Pancreas (tissue), 10 donors: ENCODE data around the gene EIF4E1B. TPM values are rescaled to one million over a fixed set of nuclear protein-coding genes. Genes with fewer than 3 reads are reported as not detected.

Experiments used
- ATAC-seq, 4 donors: fragments of 200-7000 bp; cut with Tn5 transposase; one replicate each; pipeline versions ENCODE4 v1.8.0 to v1.9.1; 2020; ENCODE audit warnings: mild to moderate bottlenecking in 4 of 4, moderate library complexity in 4 of 4
- DNase-seq, 6 donors: peaks; one replicate each; pipeline ENCODE4 v3.0.0-alpha.2; 2020
- FAIRE-seq: peaks from 2 replicates; lab custom pipeline; 2012; peaks lifted over from hg19 to GRCh38; lab: Jason Lieb, UNC
- H3K27ac ChIP-seq, 4 donors: fragments of 200-600 bp; sonication (generic); 1 replicate in 3 of 4; 2 replicates in 1 of 4; pipeline versions ENCODE4 v1.5.0 to v1.8.0; 2020
- H3K27me3 ChIP-seq, 4 donors: fragments of 200-600 bp; one replicate each; pipeline ENCODE4 v1.8.0; 2021
- H3K36me3 ChIP-seq, 3 donors: fragments of 200-600 bp; sonication (generic) in 1 of 3; one replicate each; pipeline versions ENCODE4 v1.5.0 to v1.8.0; 2020 to 2021
- H3K4me1 ChIP-seq, 3 donors: fragments of 200-600 bp; one replicate each; pipeline ENCODE4 v1.8.0; 2021
- H3K4me3 ChIP-seq, 4 donors: fragments of 200-600 bp; sonication (generic) in 2 of 4; one replicate each; pipeline versions ENCODE4 v1.5.0 to v1.8.0; 2020 to 2021
- H3K9me3 ChIP-seq, 4 donors: fragments of 200-600 bp; one replicate each; pipeline ENCODE4 v1.8.0; 2021
- WGBS, 2 donors: extraction: QIAGEN DNeasy Blood & Tissue Kit; methylation state at CpG; one replicate each; pipeline ENCODE4 v1.1.7; 2013; 5-methylcytosine and 5-hydroxymethylcytosine counted together
- intact Hi-C, 3 donors: fragments of 100-400 bp; cut with DNase I; formaldehyde crosslinking; loops; one replicate each; pipeline versions ENCODE4 v1.11.1 to v1.14.2; 2022
- polyA plus RNA-seq, 2 donors: library from polyadenylated mRNA; stranded (reverse); fragments of 200-250 nt; gene quantifications; one replicate each; pipeline ENCODE4 v1.2.3, GENCODE V29; 2013
- total RNA-seq, 6 donors: library from RNA; stranded (reverse); fragmentation: NEBNext Ultra II Directional in 4 of 6; extraction: Animal tissue kit (Norgen Biotek cat#: 25700) in 4 of 6; gene quantifications; one replicate each; pipeline versions ENCODE4 v1.2.1 to v1.2.4, GENCODE V29; 2021 to 2023
- TF ChIP-seq, protein P1 (sequence below), 4 donors: fragments of 200-600 bp; sonication (generic) in 3 of 4; IDR thresholded peaks; one replicate each; pipeline versions ENCODE4 v1.5.0 to v1.8.0; 2021; ENCODE audit warnings: antibody characterized with exemption in 4 of 4
- donor health status: healthy with polysubstance abuse.
- donor health status: DM: no; HTN: no; CAD: no; lungs with moderate emphysema.
- donor health status: DM: no; HTN: no; CAD: no.
- donor health status: control.
- donor health status: control.
- donor health status: Bipolar disorder and iron deficiency.
- donor health status: DM: yes; HTN: yes; CAD: no.
- donor health status: DM: no; HTN: no; CAD: no.
- donor health status: DM: no; HTN: no; CAD: no.
- donor health status: DM: yes; HTN: yes; CAD: no.

The EIF4E1B gene
- total and polyA plus RNA-seq, 8 donors: 0.04 to 1.5 (median 0.30) TPM; not detected in 5

- H3K36me3 ChIP-seq: no peaks in the 10 kb centered on the region
- DNase-seq (no peak), ATAC-seq (no peak), FAIRE-seq (no peak)
- intact Hi-C loops: no loop called here
- H3K4me1 ChIP-seq: no peaks in the 10 kb centered on the region
- H3K27me3 ChIP-seq: no peaks in the 10 kb centered on the region
- no peaks in the 10 kb centered on the region for H3K9me3 ChIP-seq
- TF ChIP-seq, protein P1, sequence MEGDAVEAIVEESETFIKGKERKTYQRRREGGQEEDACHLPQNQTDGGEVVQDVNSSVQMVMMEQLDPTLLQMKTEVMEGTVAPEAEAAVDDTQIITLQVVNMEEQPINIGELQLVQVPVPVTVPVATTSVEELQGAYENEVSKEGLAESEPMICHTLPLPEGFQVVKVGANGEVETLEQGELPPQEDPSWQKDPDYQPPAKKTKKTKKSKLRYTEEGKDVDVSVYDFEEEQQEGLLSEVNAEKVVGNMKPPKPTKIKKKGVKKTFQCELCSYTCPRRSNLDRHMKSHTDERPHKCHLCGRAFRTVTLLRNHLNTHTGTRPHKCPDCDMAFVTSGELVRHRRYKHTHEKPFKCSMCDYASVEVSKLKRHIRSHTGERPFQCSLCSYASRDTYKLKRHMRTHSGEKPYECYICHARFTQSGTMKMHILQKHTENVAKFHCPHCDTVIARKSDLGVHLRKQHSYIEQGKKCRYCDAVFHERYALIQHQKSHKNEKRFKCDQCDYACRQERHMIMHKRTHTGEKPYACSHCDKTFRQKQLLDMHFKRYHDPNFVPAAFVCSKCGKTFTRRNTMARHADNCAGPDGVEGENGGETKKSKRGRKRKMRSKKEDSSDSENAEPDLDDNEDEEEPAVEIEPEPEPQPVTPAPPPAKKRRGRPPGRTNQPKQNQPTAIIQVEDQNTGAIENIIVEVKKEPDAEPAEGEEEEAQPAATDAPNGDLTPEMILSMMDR (IDR thresholded peaks at IDR 0.05): no peak
- 86 to 93% methylated on average over 12 of the region's 12 CpGs for WGBS, 2 donors
- H3K4me3 ChIP-seq: no peak overlapping the region
- H3K27ac ChIP-seq: no peak overlapping the region
Observed at GRCh38 chr5:176593273-176593869, 37.1 kb upstream of the EIF4E1B start.

DNA sequence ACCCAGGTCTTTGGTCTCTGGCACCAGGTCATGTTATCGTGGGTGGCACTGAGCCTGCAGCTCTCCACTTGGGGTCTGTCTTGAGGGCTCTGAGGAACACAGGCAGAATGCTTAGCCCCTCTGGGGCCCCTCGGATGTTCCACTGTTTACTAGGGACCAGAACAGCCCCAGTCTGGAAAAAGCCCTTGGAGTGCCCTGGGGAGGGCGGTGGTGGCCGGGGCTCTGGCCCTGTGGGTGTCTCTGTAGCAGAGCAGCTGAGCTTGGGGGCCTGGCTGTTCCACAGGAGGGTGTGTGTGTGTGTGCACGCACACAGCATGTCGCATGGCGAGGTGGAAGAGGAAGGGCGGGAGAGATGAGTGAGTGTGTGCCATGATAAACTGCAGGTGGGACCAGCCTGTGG is 35.9 kb upstream of the EIF4E1B start:
- H3K27me3 ChIP-seq: no peaks in the 10 kb centered on the region
- no peak overlapping the region for H3K27ac ChIP-seq
- TF ChIP-seq, protein P1 (IDR thresholded peaks at IDR 0.05): no peak
- no peak overlapping the region for H3K4me3 ChIP-seq
- DNase-seq (no peak), FAIRE-seq (no peak), ATAC-seq (no peak)
- no peaks in the 10 kb centered on the region for H3K36me3 ChIP-seq
- intact Hi-C loops: no loop called here
- WGBS, 2 donors: 73 to 80% methylated on average over 8 of the region's 8 CpGs
- no peaks in the 10 kb centered on the region for H3K4me1 ChIP-seq
- H3K9me3 ChIP-seq: no peaks in the 10 kb centered on the region

- WGBS, 2 donors: 74 to 85% methylated on average over 11 of the region's 11 CpGs
- ATAC-seq (no peak), DNase-seq (peak in 1 of 6 donors; percentile 17), FAIRE-seq (no peak)
- Histone ChIP-seq H3K4me1 (no peaks in the 10 kb centered on the region), H3K4me3 (no peak overlapping the region), H3K9me3 (no peaks in the 10 kb centered on the region), H3K27ac (no peak overlapping the region), H3K36me3 (no peaks in the 10 kb centered on the region), H3K27me3 (no peaks in the 10 kb centered on the region)
- TF ChIP-seq, protein P1 (IDR thresholded peaks at IDR 0.05): no peak
- intact Hi-C loops: no loop called here
Observed at GRCh38 chr5:176595386-176595943, 35.0 kb upstream of the EIF4E1B start.

DNA sequence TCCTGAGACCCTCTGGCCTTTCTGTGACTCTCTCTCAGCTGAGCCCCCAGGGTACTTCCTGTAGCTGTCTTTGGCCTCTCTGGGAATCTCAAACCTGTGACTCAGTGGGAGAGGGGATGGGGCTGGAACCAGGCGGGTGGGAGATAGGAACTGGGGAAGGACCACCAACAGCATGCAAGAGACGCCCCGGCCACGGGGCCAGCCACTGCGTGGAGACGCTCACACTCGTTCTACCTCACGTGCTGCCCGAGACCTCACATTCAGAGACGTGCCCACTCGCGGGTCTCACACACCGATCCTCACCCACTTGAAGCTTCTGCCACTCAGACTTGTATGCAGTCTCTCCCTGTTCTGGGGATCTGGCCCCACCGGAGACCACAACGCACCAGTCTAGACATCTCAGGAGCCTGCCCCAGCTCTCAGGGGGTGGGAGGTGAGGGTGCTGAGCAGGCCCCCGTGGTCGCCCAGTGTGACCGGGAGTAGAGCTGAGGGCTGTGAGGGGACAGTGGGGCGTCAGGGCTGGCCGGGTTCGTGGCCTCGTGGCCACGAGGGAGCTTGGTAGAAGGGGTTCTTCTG is 34.3 kb upstream of the EIF4E1B start:
- intact Hi-C loops: no loop called here
- no peaks in the 10 kb centered on the region for H3K4me1 ChIP-seq
- H3K36me3 ChIP-seq: no peaks in the 10 kb centered on the region
- H3K4me3 ChIP-seq: peak overlapping the region in 1 of 4 donors; percentile 42
- no peak overlapping the region for H3K27ac ChIP-seq
- ATAC-seq (no peak), DNase-seq (peak in 1 of 6 donors; percentile 69), FAIRE-seq (no peak)
- no peaks in the 10 kb centered on the region for H3K27me3 ChIP-seq
- TF ChIP-seq, protein P1 (IDR thresholded peaks at IDR 0.05): no peak
- H3K9me3 ChIP-seq: no peaks in the 10 kb centered on the region
- 78 to 88% methylated on average over 23 of the region's 23 CpGs for WGBS, 2 donors
